ENCODE results near the gene RANGAP1.
A peak's percentile ranks its signal among the peaks of the same experiment; 100 is the strongest.

RANGAP1 gene

GRCh38 chr22:41201141-41201540 lies 84.8 kb downstream of the RANGAP1 start:
- DNase-seq (ENCODE audit: low read depth in 2 of 3, low spot score in 1 of 3), result no peak

GRCh38 chr22:41198027-41198580 lies 87.9 kb downstream of the RANGAP1 start:
- peak; percentile 13 to 58 (median 42) for DNase-seq (ENCODE audit: low read depth in 2 of 3, low spot score in 1 of 3)

- DNase-seq (ENCODE audit: low read depth in 2 of 3, low spot score in 1 of 3), result peak; percentile 39 to 82 (median 73)
Observed at GRCh38 chr22:41197038-41197972, 88.7 kb downstream of the RANGAP1 start.

Measured in stimulated activated CD4-positive, alpha-beta T cell treated with anti-CD3 and anti-CD28 coated beads, Interleukin-12 subunit alpha, Interleukin-12 subunit beta, amount 100 ng/mL, for 48 hours (primary cell).